Sigmoid colon (tissue), 4 donors: ENCODE results near the gene C17orf113.

Experiments used
- POLR2A ChIP-seq, 2 donors: fragments of 450-650 bp; IDR thresholded peaks; one replicate each; pipeline ENCODE4 v1.6.1; 2016; ENCODE audit warnings: antibody characterized with exemption in 2 of 2, mild to moderate bottlenecking in 2 of 2, moderate library complexity in 2 of 2
- POLR2AphosphoS5 ChIP-seq, 4 donors: sonication (generic); formaldehyde crosslinking; IDR thresholded peaks; one replicate each; pipeline ENCODE4 v1.6.1; 2017; ENCODE audit warnings: antibody characterized with exemption in 4 of 4
- TF ChIP-seq, protein P1 (sequence below), 4 experiments: fragments of 450-650 bp in 3 of 4; fragments of 200-600 bp in 1 of 4; IDR thresholded peaks; one replicate each; pipeline ENCODE4 v1.5.1; 2016 to 2019; ENCODE audit warnings: antibody characterized with exemption in 4 of 4, mild to moderate bottlenecking in 3 of 4, moderate library complexity in 2 of 4

DNA sequence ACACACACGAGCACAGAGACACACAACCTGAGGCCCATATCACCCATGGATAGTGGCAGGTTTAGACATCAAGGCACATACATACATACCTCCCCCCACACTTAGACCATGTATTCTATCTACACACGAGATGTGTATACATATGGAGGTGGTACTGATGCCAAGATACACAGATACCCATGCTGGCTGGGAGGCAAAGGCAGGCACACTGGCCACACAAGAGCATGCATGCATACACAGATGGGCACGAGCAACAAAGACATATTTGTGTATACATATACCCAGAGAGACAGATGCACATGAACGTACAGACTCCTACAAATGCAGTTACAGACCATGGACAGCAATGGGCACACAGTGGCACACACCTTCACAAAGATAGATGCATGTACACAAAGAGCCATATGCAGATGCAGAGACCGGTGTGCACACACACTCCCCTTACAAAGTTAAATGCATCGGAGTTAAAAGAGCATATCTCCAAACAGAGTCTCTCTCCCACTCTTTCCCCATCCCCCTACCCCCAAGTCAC is 2.0 kb upstream of the C17orf113 start:
- TF ChIP-seq, protein P1, sequence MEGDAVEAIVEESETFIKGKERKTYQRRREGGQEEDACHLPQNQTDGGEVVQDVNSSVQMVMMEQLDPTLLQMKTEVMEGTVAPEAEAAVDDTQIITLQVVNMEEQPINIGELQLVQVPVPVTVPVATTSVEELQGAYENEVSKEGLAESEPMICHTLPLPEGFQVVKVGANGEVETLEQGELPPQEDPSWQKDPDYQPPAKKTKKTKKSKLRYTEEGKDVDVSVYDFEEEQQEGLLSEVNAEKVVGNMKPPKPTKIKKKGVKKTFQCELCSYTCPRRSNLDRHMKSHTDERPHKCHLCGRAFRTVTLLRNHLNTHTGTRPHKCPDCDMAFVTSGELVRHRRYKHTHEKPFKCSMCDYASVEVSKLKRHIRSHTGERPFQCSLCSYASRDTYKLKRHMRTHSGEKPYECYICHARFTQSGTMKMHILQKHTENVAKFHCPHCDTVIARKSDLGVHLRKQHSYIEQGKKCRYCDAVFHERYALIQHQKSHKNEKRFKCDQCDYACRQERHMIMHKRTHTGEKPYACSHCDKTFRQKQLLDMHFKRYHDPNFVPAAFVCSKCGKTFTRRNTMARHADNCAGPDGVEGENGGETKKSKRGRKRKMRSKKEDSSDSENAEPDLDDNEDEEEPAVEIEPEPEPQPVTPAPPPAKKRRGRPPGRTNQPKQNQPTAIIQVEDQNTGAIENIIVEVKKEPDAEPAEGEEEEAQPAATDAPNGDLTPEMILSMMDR (IDR thresholded peaks at IDR 0.05), result no peak
- no peak for TF ChIP-seq POLR2A (IDR thresholded peaks at IDR 0.05)
- no peak for TF ChIP-seq POLR2AphosphoS5 (IDR thresholded peaks at IDR 0.05)
